Astrocyte of the spinal cord (primary cell): Measurements from ENCODE around the gene IGSF8.

Source experiments
- DNase-seq: peaks from one replicate; pipeline ENCODE4 v3.0.0; 2011; ENCODE audit warnings: low read depth, low spot score
- H3K4me3 ChIP-seq: 2 replicates; pipeline ENCODE4 v1.5.1; 2011; ENCODE audit warnings: low read depth, mild to moderate bottlenecking, low read length, moderate library complexity
- in situ Hi-C: cut with HindIII; loops from 2 replicates; pipeline ENCODE4 v1.10.0; 2017; ENCODE audit warnings: low sequenced_read_pairs
- TF ChIP-seq, protein P1 (sequence below): IDR thresholded peaks from 2 replicates; pipeline ENCODE4 v1.5.1; 2012; ENCODE audit warnings: low read depth, mild to moderate bottlenecking, low read length, inconsistent platforms

The IGSF8 gene

DNA sequence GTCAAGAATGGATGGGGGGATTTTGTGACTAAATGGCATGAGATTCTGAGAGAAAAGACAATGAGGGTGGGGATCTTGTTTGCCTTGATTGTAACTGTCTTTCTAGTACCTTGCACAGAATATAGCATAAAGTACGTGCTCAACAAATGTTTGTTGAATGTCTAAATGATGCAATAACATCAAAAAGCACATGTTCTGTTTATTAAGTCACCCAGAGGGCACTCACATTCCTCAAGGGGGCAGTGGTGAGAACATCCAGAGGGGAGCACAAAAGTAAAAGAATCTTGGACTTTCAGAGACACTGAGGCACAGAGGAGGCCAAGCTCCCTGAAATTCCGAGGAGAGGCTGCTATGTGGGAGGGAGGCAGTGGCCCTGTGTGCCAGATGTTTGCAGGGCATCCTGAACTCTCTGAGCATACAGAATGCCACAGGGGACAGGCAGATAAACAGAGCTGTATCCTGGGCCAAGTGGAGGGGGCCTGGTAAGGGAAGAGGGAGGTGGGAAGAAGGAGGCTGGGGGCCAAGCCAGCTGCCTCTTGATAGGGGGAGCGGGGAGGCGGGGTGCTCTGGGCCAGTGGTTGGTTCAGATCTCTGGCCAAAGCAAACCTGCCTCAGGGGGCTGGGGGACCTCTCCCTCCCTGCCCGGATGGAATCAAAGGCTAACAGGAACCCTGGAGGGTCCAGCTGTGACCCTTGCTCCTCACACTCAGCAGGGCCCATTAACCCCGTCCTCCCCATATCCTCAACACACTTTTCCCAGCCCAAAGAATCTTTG is 10.7 kb upstream of the IGSF8 start:
- in situ Hi-C loops: no loop called here
- peak; percentile 78 for DNase-seq
- H3K4me3 ChIP-seq: no peak overlapping the region
- TF ChIP-seq, protein P1, sequence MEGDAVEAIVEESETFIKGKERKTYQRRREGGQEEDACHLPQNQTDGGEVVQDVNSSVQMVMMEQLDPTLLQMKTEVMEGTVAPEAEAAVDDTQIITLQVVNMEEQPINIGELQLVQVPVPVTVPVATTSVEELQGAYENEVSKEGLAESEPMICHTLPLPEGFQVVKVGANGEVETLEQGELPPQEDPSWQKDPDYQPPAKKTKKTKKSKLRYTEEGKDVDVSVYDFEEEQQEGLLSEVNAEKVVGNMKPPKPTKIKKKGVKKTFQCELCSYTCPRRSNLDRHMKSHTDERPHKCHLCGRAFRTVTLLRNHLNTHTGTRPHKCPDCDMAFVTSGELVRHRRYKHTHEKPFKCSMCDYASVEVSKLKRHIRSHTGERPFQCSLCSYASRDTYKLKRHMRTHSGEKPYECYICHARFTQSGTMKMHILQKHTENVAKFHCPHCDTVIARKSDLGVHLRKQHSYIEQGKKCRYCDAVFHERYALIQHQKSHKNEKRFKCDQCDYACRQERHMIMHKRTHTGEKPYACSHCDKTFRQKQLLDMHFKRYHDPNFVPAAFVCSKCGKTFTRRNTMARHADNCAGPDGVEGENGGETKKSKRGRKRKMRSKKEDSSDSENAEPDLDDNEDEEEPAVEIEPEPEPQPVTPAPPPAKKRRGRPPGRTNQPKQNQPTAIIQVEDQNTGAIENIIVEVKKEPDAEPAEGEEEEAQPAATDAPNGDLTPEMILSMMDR: peak; percentile 67

DNA sequence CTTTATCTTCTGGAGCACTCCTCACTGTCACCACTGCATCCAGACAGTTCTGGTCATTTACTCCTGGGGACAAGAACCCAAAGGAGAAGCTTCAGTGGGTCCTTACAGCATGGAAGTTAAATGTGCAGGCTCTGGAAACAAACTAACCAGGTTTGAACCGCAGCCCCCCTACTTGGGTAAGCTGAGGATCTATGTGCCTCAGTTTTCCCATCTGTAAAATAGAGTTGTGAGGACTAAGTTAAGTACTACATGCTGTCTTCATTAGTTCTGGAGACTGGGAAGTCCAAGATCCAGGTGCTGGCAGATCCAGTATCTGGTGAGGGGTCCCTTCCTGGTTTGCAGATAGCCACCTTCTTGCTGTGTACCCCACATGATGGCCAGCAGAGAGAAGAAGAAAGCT is 9.1 kb upstream of the IGSF8 start:
- TF ChIP-seq, protein P1: no peak
- no peak for DNase-seq
- no peak overlapping the region for H3K4me3 ChIP-seq
- in situ Hi-C loops: no loop called here

DNA sequence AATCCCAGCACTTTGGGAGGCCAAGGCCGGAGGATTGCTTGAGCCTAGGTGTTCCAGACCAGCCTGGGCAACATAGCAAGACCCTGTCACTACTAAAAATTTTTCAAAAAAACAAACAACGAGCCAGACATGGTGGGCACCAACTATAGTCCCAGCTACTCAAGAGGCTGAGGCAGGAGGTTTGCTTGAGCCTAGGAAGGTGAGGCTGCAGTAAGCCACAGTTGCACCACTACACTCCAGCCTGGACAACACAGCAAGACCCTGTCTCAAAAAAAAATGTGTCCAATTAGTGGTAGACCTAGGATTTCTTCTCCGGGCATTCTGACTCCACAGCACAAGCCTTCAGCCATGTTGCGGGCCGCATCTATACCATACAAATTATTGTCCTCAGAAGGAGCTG is 6.7 kb upstream of the IGSF8 start:
- DNase-seq: no peak
- TF ChIP-seq, protein P1: no peak
- in situ Hi-C loops: no loop called here
- H3K4me3 ChIP-seq: no peak overlapping the region

DNA sequence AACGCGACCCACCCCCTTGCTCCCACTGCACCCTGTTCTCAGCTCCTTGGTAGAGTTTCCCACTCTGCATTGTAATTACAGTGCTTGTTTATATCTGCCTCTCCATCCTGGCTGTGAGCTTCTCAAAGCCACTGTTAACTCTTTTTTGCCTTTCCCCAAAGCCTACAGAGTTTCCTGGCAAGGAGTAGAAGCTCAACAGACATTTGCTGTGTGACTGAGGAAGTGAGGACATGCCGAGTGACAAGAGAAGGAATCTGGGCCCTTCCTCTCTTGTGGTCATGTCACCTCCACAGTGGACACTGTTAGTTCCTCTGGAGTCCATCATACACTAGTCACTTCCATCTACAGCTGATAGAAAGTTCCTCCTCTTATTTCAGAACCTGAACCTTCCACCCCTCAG is 6.1 kb upstream of the IGSF8 start:
- no peak overlapping the region for H3K4me3 ChIP-seq
- DNase-seq: no peak
- TF ChIP-seq, protein P1: no peak
- in situ Hi-C loops: no loop called here

DNA sequence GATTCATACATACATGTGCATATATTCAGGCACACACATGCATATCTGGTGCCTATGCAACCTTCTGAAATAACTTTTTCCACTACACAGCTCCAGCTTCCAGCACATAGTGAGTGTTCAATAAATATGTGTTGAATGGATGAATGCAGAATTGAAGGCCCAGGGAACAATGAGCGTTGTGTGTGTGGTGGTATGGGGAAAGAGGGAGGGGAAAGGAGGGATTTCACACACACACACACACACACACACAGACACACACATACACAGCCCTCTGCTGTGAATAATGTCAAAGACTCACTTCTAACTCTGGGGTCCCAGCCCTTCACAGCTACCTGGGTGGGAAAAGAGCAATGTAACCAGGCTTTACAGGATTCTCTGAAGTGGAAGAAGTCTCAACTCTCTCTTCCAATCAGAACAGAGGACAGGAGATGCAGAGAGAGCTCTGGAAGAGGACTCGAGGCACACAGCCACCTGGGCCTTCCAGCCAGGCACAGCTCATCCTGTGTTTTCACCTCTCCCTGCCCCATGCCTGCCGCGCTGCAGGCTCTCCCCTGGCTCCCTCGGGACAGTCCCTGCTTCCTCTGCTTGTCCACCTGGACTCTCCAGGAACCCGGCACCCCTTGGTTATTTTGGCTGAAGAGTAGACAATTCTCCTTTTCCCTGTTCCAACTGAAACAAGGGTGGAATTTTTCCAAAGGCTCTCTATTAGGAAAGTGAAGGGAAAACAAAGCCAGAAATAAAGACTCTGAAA is 5.4 kb upstream of the IGSF8 start:
- TF ChIP-seq, protein P1: no peak
- in situ Hi-C loops: no loop called here
- no peak overlapping the region for H3K4me3 ChIP-seq
- no peak for DNase-seq

DNA sequence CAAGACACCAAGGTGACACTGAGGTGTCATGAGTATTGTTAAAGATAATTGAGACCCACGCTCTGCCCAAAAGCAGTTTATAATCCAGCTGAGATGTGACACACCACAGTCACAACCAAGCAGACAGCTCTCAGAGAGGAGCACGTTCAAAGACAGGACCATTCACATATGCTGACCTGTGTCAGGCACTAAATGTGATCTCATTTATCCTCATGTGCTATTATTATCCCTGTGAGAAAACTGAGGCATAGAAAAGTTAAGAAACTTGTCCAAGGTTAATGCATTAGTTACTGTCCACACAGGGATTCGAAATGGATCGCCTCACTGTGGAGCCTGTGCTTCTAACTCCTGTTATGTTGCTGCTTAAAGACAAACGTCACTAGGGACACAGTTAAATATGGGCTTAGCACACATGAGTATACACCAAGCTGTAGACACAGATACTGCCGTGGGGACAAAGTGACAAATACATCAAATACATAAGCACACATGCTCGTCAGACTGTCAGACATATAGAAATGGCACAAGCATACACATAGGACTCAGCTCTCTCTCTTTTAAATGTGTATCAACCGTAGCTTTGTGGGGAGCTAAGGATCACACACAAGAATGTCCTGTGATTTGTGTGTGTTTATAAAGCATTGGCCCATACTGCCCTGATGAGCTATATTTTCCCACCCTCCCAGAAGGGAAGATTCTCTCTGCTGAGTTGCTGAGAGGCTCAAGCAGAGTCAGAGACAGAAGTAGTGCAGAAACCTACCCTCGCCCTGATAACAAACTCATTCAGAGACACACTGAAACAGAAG is 3.5 kb upstream of the IGSF8 start:
- in situ Hi-C loops: no loop called here
- TF ChIP-seq, protein P1: no peak
- DNase-seq: no peak
- H3K4me3 ChIP-seq: no peak overlapping the region
